ENCODE data around the gene LRRC75A.

GRCh38 chr17:16417896-16418684, 73.9 kb downstream of the LRRC75A start:
- TF ChIP-seq, protein P1, sequence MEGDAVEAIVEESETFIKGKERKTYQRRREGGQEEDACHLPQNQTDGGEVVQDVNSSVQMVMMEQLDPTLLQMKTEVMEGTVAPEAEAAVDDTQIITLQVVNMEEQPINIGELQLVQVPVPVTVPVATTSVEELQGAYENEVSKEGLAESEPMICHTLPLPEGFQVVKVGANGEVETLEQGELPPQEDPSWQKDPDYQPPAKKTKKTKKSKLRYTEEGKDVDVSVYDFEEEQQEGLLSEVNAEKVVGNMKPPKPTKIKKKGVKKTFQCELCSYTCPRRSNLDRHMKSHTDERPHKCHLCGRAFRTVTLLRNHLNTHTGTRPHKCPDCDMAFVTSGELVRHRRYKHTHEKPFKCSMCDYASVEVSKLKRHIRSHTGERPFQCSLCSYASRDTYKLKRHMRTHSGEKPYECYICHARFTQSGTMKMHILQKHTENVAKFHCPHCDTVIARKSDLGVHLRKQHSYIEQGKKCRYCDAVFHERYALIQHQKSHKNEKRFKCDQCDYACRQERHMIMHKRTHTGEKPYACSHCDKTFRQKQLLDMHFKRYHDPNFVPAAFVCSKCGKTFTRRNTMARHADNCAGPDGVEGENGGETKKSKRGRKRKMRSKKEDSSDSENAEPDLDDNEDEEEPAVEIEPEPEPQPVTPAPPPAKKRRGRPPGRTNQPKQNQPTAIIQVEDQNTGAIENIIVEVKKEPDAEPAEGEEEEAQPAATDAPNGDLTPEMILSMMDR (IDR thresholded peaks at IDR 0.05): no peak
- no peak for TF ChIP-seq POLR2A (IDR thresholded peaks at IDR 0.05)

All from heart left ventricle (tissue), 13 donors.